HepG2 (cell line): ENCODE measurements around the gene DDN. TPM values are rescaled to one million over a fixed set of nuclear protein-coding genes. Genes with fewer than 3 reads are reported as not detected.

ENCODE experiments used
- ATAC-seq: fragments of 200-7000 bp; cut with Tn5 transposase; 3 replicates; pipeline ENCODE4 v1.9.1; 2020; ENCODE audit warnings: mild to moderate bottlenecking, moderate library complexity
- BruUV-seq: library from RNA; stranded (reverse); fragments of 400-500 nt; replicated peaks from 2 replicates; lab custom pipeline; 2021; lab: Mats Ljungman, UMichigan
- CTCF ChIA-PET: fragments of 300-600 bp; formaldehyde crosslinking; extraction: SDS; loops from one replicate; lab custom pipeline; 2021; ENCODE audit warnings: low total read pairs, inconsistent platforms, low intra/inter-chr PET ratio; lab: Yijun Ruan, JAX
- POLR2A ChIA-PET: fragments of 350-600 bp; sonication (Branson Sonifier 250); formaldehyde crosslinking; loops from one replicate; lab custom pipeline; 2020; ENCODE audit warnings: antibody characterized with exemption, inconsistent platforms; lab: Yijun Ruan, JAX
- DNase-seq: peaks from one replicate; pipeline ENCODE4 v3.0.0-alpha.2; 2015; ENCODE audit warnings: low spot score
- FAIRE-seq: peaks from 3 replicates; lab custom pipeline; 2011; peaks lifted over from hg19 to GRCh38; lab: Jason Lieb, UNC
- H2AFZ ChIP-seq: one replicate; pipeline ENCODE4 v1.6.1; 2011; ENCODE audit warnings: low read length, inconsistent platforms
- H3K27ac ChIP-seq: fragments of 300-600 bp; 3 replicates; pipeline ENCODE4 v1.8.0; 2011; ENCODE audit warnings: mixed run types, mild to moderate bottlenecking, mixed read lengths, low read length, inconsistent platforms; ENCODE audit not compliant: insufficient read depth; ENCODE audit errors: extremely low read length
- H3K27me3 ChIP-seq, 2 experiments: fragments of 200-600 bp in 1 of 2; 2 replicates in 1 of 2; 3 replicates in 1 of 2; pipeline versions ENCODE4 v1.6.0 to v1.8.0; 2011; ENCODE audit warnings: low read length in 2 of 2, mild to moderate bottlenecking in 2 of 2, moderate library complexity in 2 of 2, inconsistent platforms in 1 of 2; ENCODE audit not compliant: insufficient read depth in 2 of 2, control insufficient read depth in 1 of 2
- H3K36me3 ChIP-seq, 2 experiments: fragments of 200-600 bp in 1 of 2; replicated peaks in 1 of 2; 2 replicates in 1 of 2; 3 replicates in 1 of 2; pipeline versions ENCODE4 v1.5.1 to v1.8.0; 2011; ENCODE audit warnings: low read length in 2 of 2, inconsistent platforms in 1 of 2; ENCODE audit not compliant: insufficient read depth in 2 of 2, control insufficient read depth in 1 of 2
- H3K4me1 ChIP-seq: 2 replicates; pipeline ENCODE4 v1.5.1; 2012; ENCODE audit warnings: low read length, inconsistent platforms; ENCODE audit not compliant: insufficient read depth
- H3K4me2 ChIP-seq: 2 replicates; pipeline ENCODE4 v1.6.0; 2011; ENCODE audit warnings: low read depth, low read length, inconsistent platforms
- H3K4me3 ChIP-seq, 3 experiments: fragments of 200-600 bp in 1 of 3; sonication (generic), shearing (Covaris generic) in 1 of 3; replicated peaks in 1 of 3; 2 replicates each; pipeline ENCODE4 v1.5.1; 2011 to 2016; ENCODE audit warnings: low read length in 3 of 3, inconsistent platforms in 2 of 3, low read depth in 2 of 3, mild to moderate bottlenecking in 2 of 3, control low read depth in 1 of 3, mixed read lengths in 1 of 3; ENCODE audit not compliant: insufficient read depth in 1 of 3
- H3K79me2 ChIP-seq: one replicate; pipeline ENCODE4 v1.6.1; 2011; ENCODE audit warnings: low read length, inconsistent platforms; ENCODE audit not compliant: insufficient read depth
- H3K9ac ChIP-seq: 2 replicates; pipeline ENCODE4 v1.6.0; 2011; ENCODE audit warnings: mild to moderate bottlenecking, low read depth, low read length, inconsistent platforms; ENCODE audit not compliant: insufficient read depth
- H3K9me3 ChIP-seq: 2 replicates; pipeline ENCODE4 v1.5.1; 2012; ENCODE audit warnings: mild to moderate bottlenecking, low read length
- H4K20me1 ChIP-seq: 2 replicates; pipeline ENCODE4 v1.6.0; 2011; ENCODE audit warnings: inconsistent platforms, mild to moderate bottlenecking, low read length, moderate library complexity; ENCODE audit not compliant: insufficient read depth
- ETV5 ChIP-seq: IDR thresholded peaks from 2 replicates; pipeline ENCODE4 v1.6.1; 2018; ENCODE audit warnings: missing biosample characterization, missing genetic modification reagents, inconsistent platforms, borderline replicate concordance
- KLF16 ChIP-seq, 2 experiments: sonication (generic) in 1 of 2; formaldehyde crosslinking in 1 of 2; IDR thresholded peaks; 2 replicates each; pipeline versions ENCODE4 v1.6.1 to v1.8.0; 2016 to 2023; ENCODE audit warnings: missing genetic modification reagents in 2 of 2, missing compliant biosample characterization in 1 of 2
- NFYB ChIP-seq: sonication (generic); formaldehyde crosslinking; IDR thresholded peaks from 2 replicates; pipeline ENCODE4 v1.4.0; 2020; ENCODE audit warnings: missing genetic modification reagents
- PHF21A ChIP-seq: sonication (generic); formaldehyde crosslinking; IDR thresholded peaks from 2 replicates; pipeline ENCODE4 v1.5.0; 2020; ENCODE audit warnings: mild to moderate bottlenecking, missing genetic modification reagents
- SRF ChIP-seq: IDR thresholded peaks from 2 replicates; pipeline ENCODE4 v1.6.1; 2011; ENCODE audit warnings: mild to moderate bottlenecking, low read depth, low read length, moderate library complexity
- STAG1 ChIP-seq: sonication (generic); formaldehyde crosslinking; IDR thresholded peaks from 2 replicates; pipeline ENCODE4 v1.4.0; 2020; ENCODE audit warnings: missing genetic modification reagents
- TARDBP ChIP-seq: sonication (generic); formaldehyde crosslinking; IDR thresholded peaks from 2 replicates; pipeline ENCODE4 v1.8.0; 2022; ENCODE audit warnings: mild to moderate bottlenecking, missing genetic modification reagents
- TFDP1 ChIP-seq: IDR thresholded peaks from 2 replicates; pipeline ENCODE4 v1.6.1; 2016; ENCODE audit warnings: missing compliant biosample characterization, missing genetic modification reagents, borderline replicate concordance
- ZBTB33 ChIP-seq: sonication (generic); formaldehyde crosslinking; IDR thresholded peaks from 2 replicates; pipeline ENCODE4 v1.4.0; 2020; ENCODE audit warnings: missing genetic modification reagents
- ZNF138 ChIP-seq: sonication (generic); formaldehyde crosslinking; IDR thresholded peaks from 2 replicates; pipeline ENCODE4 v1.5.0; 2020; ENCODE audit warnings: mild to moderate bottlenecking, low read depth, missing genetic modification reagents
- ZNF468 ChIP-seq: sonication (generic); formaldehyde crosslinking; IDR thresholded peaks from 2 replicates; pipeline ENCODE4 v1.8.0; 2022; ENCODE audit warnings: mild to moderate bottlenecking, moderate library complexity, missing genetic modification reagents
- ZNF597 ChIP-seq: sonication (generic); formaldehyde crosslinking; IDR thresholded peaks from 2 replicates; pipeline ENCODE4 v1.5.0; 2020; ENCODE audit warnings: missing genetic modification reagents
- WGBS: methylation state at CpG from one replicate; pipeline ENCODE4 v1.1.6; 2017; ENCODE audit warnings: low lambda C conversion rate; 5-methylcytosine and 5-hydroxymethylcytosine counted together
- in situ Hi-C: cut with HindIII; loops from 2 replicates; pipeline ENCODE4 v1.10.0; 2017; ENCODE audit warnings: low pct_unique_long_range_greater_than_20kb; ENCODE audit not compliant: extremely low pct_ligation_motif_present
- intact Hi-C: fragments of 100-400 bp; cut with micrococcal nuclease; formaldehyde crosslinking; loops from one replicate; pipeline ENCODE4 v1.10.0; 2022; ENCODE audit not compliant: unreplicated experiment
- polyA plus RNA-seq, 8 experiments: library from polyadenylated mRNA; depleted of rRNA in 3 of 8; stranded (reverse) in 7 of 8; unstranded in 1 of 8; fragments of >200 nt; fragmentation: Illumina TruSeq in 4 of 8; extraction: Trizol in 4 of 8; gene quantifications; 2 replicates each; pipeline versions ENCODE4 v1.2.1 to v1.2.3, GENCODE V29; 2011 to 2016; ENCODE audit warnings: low read depth in 4 of 8, missing spikeins in 1 of 8, mixed read lengths in 1 of 8; ENCODE audit not compliant: insufficient read depth in 1 of 8
- total RNA-seq, 5 experiments: library from RNA; depleted of rRNA; stranded (reverse); fragments of >200 nt; fragmentation: Illumina TruSeq; extraction: Trizol; gene quantifications; 2 replicates each; pipeline ENCODE4 v1.2.3, GENCODE V29; 2016; ENCODE audit warnings: low read depth in 1 of 5
- TF ChIP-seq, protein P1 (sequence below): IDR thresholded peaks from 2 replicates; pipeline ENCODE4 v1.6.1; 2012; ENCODE audit warnings: low read depth, low read length, improper control_type of control experiment
- TF ChIP-seq, protein P2 (sequence below): sonication (generic); formaldehyde crosslinking; IDR thresholded peaks from 2 replicates; pipeline ENCODE4 v1.4.0; 2020; ENCODE audit warnings: missing genetic modification reagents

Gene DDN
- total and polyA plus RNA-seq, 2 of the 13 experiments (the other 11 are each of a cell fraction or from before 2014, with no cell fraction given) = 0.24 to 0.53 TPM

GRCh38 chr12:49019443-49020324 lies 20.5 kb upstream of the DDN start:
- ChIA-PET POLR2A (interaction anchor here (0.5 to 1.3 kb wide), 8 partner anchors 13 to 154 kb away, joined by 3 to 9 read pairs (median 4); partner anchors contain the start of genes DDN, RND1 and TUBA1B), CTCF (interaction anchor here (3.4 kb wide), 1 partner anchor 23 kb away, joined by 15 read pairs; no protein-coding TSS in a partner anchor)
- Histone ChIP-seq H3K4me1 (peaks cover 20% of the 10 kb centered on the region), H3K27ac (peak overlapping the region; percentile 86), H3K4me2 (peak overlapping the region; percentile 98), H3K9ac (0 out of 2 replicates have a peak overlapping the region, but pooled peaks have one; percentile 38), H4K20me1 (no peaks in the 10 kb centered on the region), H2AFZ (no peak overlapping the region), H3K27me3 (no peaks in the 10 kb centered on the region), H3K36me3 (peaks cover 14 to 23% of the 10 kb centered on the region in 2 experiments), H3K9me3 (no peaks in the 10 kb centered on the region), H3K79me2 (peaks cover 6% of the 10 kb centered on the region), H3K4me3 (peak overlapping the region in 2 of 3 experiments; percentile 5 to 64; a peak in 2 of 6 replicates)
- FAIRE-seq (peak; percentile 42), DNase-seq (peak; percentile 39), ATAC-seq (peak; percentile 17; the same call in 2 of the 3 replicates)
- intact Hi-C loops = loop anchor here (5.0 kb wide), 1 partner anchor 113 kb away; the partner anchor contains the start of gene TUBA1B
- no TSS peak for BruUV-seq
- in situ Hi-C loops = no loop called here
- WGBS = 92% methylated on average over 10 of the region's 10 CpGs
- TF ChIP-seq KLF16 (CRISPR knock-in tag; IDR thresholded peaks at IDR 0.05) = no peak
- TF ChIP-seq NFYB (CRISPR knock-in tag) = no peak
- peak; percentile 22 for TF ChIP-seq STAG1
- TF ChIP-seq TFDP1 = no peak
- no peak for TF ChIP-seq ZNF597
- TF ChIP-seq ZBTB33 (CRISPR knock-in tag) = 0 out of 2 replicates have a peak, but pooled peaks have one; percentile 32
- no peak for TF ChIP-seq SRF
- TF ChIP-seq PHF21A (CRISPR knock-in tag) = no peak
- TF ChIP-seq ZNF138 (CRISPR knock-in tag) = no peak
- no peak for TF ChIP-seq TARDBP (CRISPR knock-in tag)
- TF ChIP-seq, protein P1, sequence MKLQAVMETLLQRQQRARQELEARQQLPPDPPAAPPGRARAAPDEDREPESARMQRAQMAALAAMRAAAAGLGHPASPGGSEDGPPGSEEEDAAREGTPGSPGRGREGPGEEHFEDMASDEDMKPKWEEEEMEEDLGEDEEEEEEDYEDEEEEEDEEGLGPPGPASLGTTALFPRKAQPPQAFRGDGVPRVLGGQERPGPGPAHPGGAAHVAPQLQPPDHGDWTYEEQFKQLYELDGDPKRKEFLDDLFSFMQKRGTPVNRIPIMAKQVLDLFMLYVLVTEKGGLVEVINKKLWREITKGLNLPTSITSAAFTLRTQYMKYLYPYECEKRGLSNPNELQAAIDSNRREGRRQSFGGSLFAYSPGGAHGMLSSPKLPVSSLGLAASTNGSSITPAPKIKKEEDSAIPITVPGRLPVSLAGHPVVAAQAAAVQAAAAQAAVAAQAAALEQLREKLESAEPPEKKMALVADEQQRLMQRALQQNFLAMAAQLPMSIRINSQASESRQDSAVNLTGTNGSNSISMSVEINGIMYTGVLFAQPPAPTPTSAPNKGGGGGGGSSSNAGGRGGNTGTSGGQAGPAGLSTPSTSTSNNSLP = no peak
- TF ChIP-seq ZNF468 (CRISPR knock-in tag) = no peak
- no peak for TF ChIP-seq ETV5 (CRISPR knock-in tag)
- TF ChIP-seq, protein P2, sequence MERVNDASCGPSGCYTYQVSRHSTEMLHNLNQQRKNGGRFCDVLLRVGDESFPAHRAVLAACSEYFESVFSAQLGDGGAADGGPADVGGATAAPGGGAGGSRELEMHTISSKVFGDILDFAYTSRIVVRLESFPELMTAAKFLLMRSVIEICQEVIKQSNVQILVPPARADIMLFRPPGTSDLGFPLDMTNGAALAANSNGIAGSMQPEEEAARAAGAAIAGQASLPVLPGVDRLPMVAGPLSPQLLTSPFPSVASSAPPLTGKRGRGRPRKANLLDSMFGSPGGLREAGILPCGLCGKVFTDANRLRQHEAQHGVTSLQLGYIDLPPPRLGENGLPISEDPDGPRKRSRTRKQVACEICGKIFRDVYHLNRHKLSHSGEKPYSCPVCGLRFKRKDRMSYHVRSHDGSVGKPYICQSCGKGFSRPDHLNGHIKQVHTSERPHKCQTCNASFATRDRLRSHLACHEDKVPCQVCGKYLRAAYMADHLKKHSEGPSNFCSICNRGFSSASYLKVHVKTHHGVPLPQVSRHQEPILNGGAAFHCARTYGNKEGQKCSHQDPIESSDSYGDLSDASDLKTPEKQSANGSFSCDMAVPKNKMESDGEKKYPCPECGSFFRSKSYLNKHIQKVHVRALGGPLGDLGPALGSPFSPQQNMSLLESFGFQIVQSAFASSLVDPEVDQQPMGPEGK (CRISPR knock-in tag) = 0 out of 2 replicates have a peak, but pooled peaks have one; percentile 29
